ENCODE results near the gene LPP. TPM values are rescaled to one million over a fixed set of nuclear protein-coding genes. Genes with fewer than 3 reads are reported as not detected.

The LPP gene
- total and polyA plus RNA-seq, 2 of the 13 experiments (the other 11 are each of a cell fraction or from before 2014, with no cell fraction given): 19.2 to 29.9 TPM

- TF ChIP-seq, protein P1, sequence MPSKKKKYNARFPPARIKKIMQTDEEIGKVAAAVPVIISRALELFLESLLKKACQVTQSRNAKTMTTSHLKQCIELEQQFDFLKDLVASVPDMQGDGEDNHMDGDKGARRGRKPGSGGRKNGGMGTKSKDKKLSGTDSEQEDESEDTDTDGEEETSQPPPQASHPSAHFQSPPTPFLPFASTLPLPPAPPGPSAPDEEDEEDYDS (CRISPR knock-in tag; IDR thresholded peaks at IDR 0.05): no peak
These were observed 782.7 kb downstream of the LPP start (continued) for GRCh38 chr3:188936597-188937107.

DNA sequence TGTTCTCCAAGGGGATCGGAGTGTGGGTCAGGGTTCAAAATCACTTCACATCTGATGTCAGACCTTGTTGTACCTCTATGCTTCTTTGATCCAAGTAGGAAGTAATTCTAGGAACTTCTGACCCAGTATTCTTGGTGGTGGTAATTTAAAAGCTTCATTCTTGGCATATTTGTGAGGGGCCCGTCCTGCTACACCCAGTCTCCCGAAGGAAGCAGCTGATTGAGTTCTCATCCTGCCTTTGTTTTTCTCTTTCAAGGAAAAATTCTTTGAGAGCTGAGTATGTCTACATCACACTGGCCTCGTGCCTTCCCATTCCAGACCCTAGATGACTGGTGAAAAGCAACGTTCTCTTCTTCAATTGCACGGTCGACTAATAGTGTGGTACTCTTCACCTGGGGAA is 783.4 kb downstream of the LPP start:
- no peak overlapping the region for H3K27ac ChIP-seq (ENCODE audit: extremely low read length, insufficient read depth, low read length)
- H3K4me3 ChIP-seq (replicated peaks in 1 of 3; ENCODE audit: insufficient read depth in 1 of 3, low read depth in 2 of 3, low read length in 3 of 3): no peak overlapping the region
- no peaks in the 10 kb centered on the region for H3K27me3 ChIP-seq (ENCODE audit: control insufficient read depth in 1 of 2, insufficient read depth in 2 of 2, low read length in 2 of 2)
- DNase-seq (ENCODE audit: low spot score) (no peak), FAIRE-seq (no peak), ATAC-seq (no peak)
- in situ Hi-C loops (cut with HindIII; ENCODE audit: extremely low pct_ligation_motif_present, low pct_unique_long_range_greater_than_20kb): no loop called here
- no peak overlapping the region for H2AFZ ChIP-seq (ENCODE audit: low read length)
- H3K79me2 ChIP-seq (ENCODE audit: insufficient read depth, low read length): no peaks in the 10 kb centered on the region
- H3K4me1 ChIP-seq (ENCODE audit: insufficient read depth, low read length): peaks cover 11% of the 10 kb centered on the region
- H3K36me3 ChIP-seq (replicated peaks in 1 of 2; ENCODE audit: control insufficient read depth in 1 of 2, insufficient read depth in 2 of 2, low read length in 2 of 2): no peaks in the 10 kb centered on the region
- CTCF ChIA-PET (ENCODE audit: low intra/inter-chr PET ratio, low total read pairs): no interaction called here
- 78% methylated on average over 7 of the region's 7 CpGs for WGBS (ENCODE audit: low lambda C conversion rate)
- no peak overlapping the region for H3K4me2 ChIP-seq (ENCODE audit: low read depth, low read length)
- no peaks in the 10 kb centered on the region for H4K20me1 ChIP-seq (ENCODE audit: insufficient read depth, low read length)
- POLR2A ChIA-PET: no interaction called here
- no peak overlapping the region for H3K9ac ChIP-seq (ENCODE audit: insufficient read depth, low read depth, low read length)
- H3K9me3 ChIP-seq (ENCODE audit: low read length): no peaks in the 10 kb centered on the region
- intact Hi-C loops (cut with micrococcal nuclease; ENCODE audit: unreplicated experiment): loop anchor here (5.0 kb wide), 1 partner anchor 100 kb away; no protein-coding TSS in a partner anchor
- TF ChIP-seq REL (CRISPR knock-in tag; conservative IDR thresholded peaks at IDR 0.05) (no peak), BCL6 (CRISPR knock-in tag; IDR thresholded peaks at IDR 0.05) (peak; percentile 94)
- BruUV-seq (replicated peaks): no TSS peak

DNA sequence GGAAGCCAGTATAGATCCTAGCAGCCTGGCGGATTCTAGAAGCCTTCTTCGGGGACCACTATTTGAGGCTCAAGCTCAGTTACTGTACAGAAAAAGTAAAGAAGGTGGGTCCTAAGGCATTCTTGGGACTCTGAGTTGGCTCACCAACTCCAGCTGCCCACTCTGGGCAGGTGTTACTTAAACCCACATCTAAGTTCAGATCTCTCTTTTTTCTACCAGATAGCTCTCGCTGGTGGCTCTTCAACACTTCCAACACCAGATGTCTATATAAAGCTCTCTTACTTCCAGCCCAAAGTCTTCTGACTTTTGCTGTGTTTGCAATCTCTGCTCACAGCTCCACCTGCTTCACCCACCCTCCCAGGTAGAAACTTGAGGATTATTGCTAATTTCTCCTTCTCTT is 785.0 kb downstream of the LPP start:
- intact Hi-C loops (cut with micrococcal nuclease; ENCODE audit: unreplicated experiment): loop anchor here (5.0 kb wide), 1 partner anchor 102 kb away; no protein-coding TSS in a partner anchor
- Histone ChIP-seq H2AFZ (ENCODE audit: low read length) (no peak overlapping the region), H3K79me2 (ENCODE audit: insufficient read depth, low read length) (no peaks in the 10 kb centered on the region), H3K9ac (ENCODE audit: insufficient read depth, low read depth, low read length) (no peak overlapping the region), H3K4me1 (ENCODE audit: insufficient read depth, low read length) (peaks cover 11% of the 10 kb centered on the region), H3K4me3 (replicated peaks in 1 of 3; ENCODE audit: insufficient read depth in 1 of 3, low read depth in 2 of 3, low read length in 3 of 3) (no peak overlapping the region), H3K27me3 (ENCODE audit: control insufficient read depth in 1 of 2, insufficient read depth in 2 of 2, low read length in 2 of 2) (no peaks in the 10 kb centered on the region), H3K36me3 (replicated peaks in 1 of 2; ENCODE audit: control insufficient read depth in 1 of 2, insufficient read depth in 2 of 2, low read length in 2 of 2) (no peaks in the 10 kb centered on the region), H3K27ac (ENCODE audit: extremely low read length, insufficient read depth, low read length) (no peak overlapping the region), H3K4me2 (ENCODE audit: low read depth, low read length) (no peak overlapping the region), H4K20me1 (ENCODE audit: insufficient read depth, low read length) (no peaks in the 10 kb centered on the region), H3K9me3 (ENCODE audit: low read length) (no peaks in the 10 kb centered on the region)
- 85% methylated on average over 3 of the region's 3 CpGs for WGBS (ENCODE audit: low lambda C conversion rate)
- CTCF ChIA-PET (ENCODE audit: low intra/inter-chr PET ratio, low total read pairs): no interaction called here
- no peak for ATAC-seq
- FAIRE-seq: no peak
- POLR2A ChIA-PET: no interaction called here
- no TSS peak for BruUV-seq (replicated peaks)
- in situ Hi-C loops (cut with HindIII; ENCODE audit: extremely low pct_ligation_motif_present, low pct_unique_long_range_greater_than_20kb): no loop called here
- no peak for DNase-seq (ENCODE audit: low spot score)
- TF ChIP-seq HNRNPL (IDR thresholded peaks at IDR 0.05; ENCODE audit: low read depth, low read length): no peak
- TF ChIP-seq, protein P2, sequence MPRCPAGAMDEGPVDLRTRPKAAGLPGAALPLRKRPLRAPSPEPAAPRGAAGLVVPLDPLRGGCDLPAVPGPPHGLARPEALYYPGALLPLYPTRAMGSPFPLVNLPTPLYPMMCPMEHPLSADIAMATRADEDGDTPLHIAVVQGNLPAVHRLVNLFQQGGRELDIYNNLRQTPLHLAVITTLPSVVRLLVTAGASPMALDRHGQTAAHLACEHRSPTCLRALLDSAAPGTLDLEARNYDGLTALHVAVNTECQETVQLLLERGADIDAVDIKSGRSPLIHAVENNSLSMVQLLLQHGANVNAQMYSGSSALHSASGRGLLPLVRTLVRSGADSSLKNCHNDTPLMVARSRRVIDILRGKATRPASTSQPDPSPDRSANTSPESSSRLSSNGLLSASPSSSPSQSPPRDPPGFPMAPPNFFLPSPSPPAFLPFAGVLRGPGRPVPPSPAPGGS (CRISPR knock-in tag; IDR thresholded peaks at IDR 0.05): no peak
- no peak for TF ChIP-seq ZNF569 (CRISPR knock-in tag; IDR thresholded peaks at IDR 0.05; ENCODE audit: borderline replicate concordance)
- no peak for TF ChIP-seq RORA (CRISPR knock-in tag; IDR thresholded peaks at IDR 0.05)
- no peak for TF ChIP-seq ZFP41 (CRISPR knock-in tag; IDR thresholded peaks at IDR 0.05; ENCODE audit: borderline replicate concordance)
- no peak for TF ChIP-seq ZNF335 (CRISPR knock-in tag; IDR thresholded peaks at IDR 0.05)
- no peak for TF ChIP-seq ZNF547 (CRISPR knock-in tag; IDR thresholded peaks at IDR 0.05)
- TF ChIP-seq ZBTB14 (CRISPR knock-in tag; IDR thresholded peaks at IDR 0.05): no peak
- no peak for TF ChIP-seq SMARCE1 (IDR thresholded peaks at IDR 0.05; ENCODE audit: borderline replicate concordance)
